Hepatocyte (in vitro differentiated cells): Measurements from ENCODE around the gene ALG14. TPM values are rescaled to one million over a fixed set of nuclear protein-coding genes. Genes with fewer than 3 reads are reported as not detected.
A peak's percentile ranks its signal among the peaks of the same experiment; 100 is the strongest.

Experiments used
- DNase-seq: peaks from one replicate; pipeline ENCODE4 v3.0.0-alpha.2; 2016; ENCODE audit warnings: low spot score
- H2AFZ ChIP-seq: fragments of 200-600 bp; sonication (generic); 2 replicates; pipeline ENCODE4 v1.6.0; 2016; ENCODE audit warnings: antibody characterized with exemption, mild to moderate bottlenecking
- H3K27ac ChIP-seq: fragments of 200-600 bp; sonication (generic); 2 replicates; pipeline ENCODE4 v1.5.1; 2016; ENCODE audit warnings: mild to moderate bottlenecking
- H3K27me3 ChIP-seq: fragments of 200-600 bp; sonication (generic); 2 replicates; pipeline ENCODE4 v1.6.1; 2016
- H3K36me3 ChIP-seq: fragments of 200-600 bp; sonication (generic); replicated peaks from 2 replicates; pipeline ENCODE4 v1.5.1; 2016; ENCODE audit warnings: low read depth; ENCODE audit not compliant: insufficient read depth
- H3K4me1 ChIP-seq: fragments of 200-600 bp; sonication (generic); 2 replicates; pipeline ENCODE4 v1.5.1; 2016; ENCODE audit warnings: mild to moderate bottlenecking, moderate library complexity; ENCODE audit not compliant: insufficient read depth
- H3K4me2 ChIP-seq: fragments of 200-600 bp; sonication (generic); 2 replicates; pipeline ENCODE4 v1.6.0; 2016
- H3K4me3 ChIP-seq: fragments of 200-600 bp; sonication (generic); 2 replicates; pipeline ENCODE4 v1.5.1; 2016; ENCODE audit warnings: mild to moderate bottlenecking
- H3K79me2 ChIP-seq: fragments of 200-600 bp; sonication (generic); 2 replicates; pipeline ENCODE4 v1.6.0; 2017; ENCODE audit warnings: mild to moderate bottlenecking
- H3K9me2 ChIP-seq: fragments of 200-600 bp; sonication (generic); replicated peaks from 2 replicates; pipeline ENCODE4 v1.6.0; 2017; ENCODE audit warnings: mild to moderate bottlenecking; ENCODE audit not compliant: insufficient read depth
- H3K9me3 ChIP-seq: fragments of 200-600 bp; sonication (generic); 2 replicates; pipeline ENCODE4 v1.5.1; 2016; ENCODE audit warnings: low read depth, mild to moderate bottlenecking
- H4K20me1 ChIP-seq: fragments of 200-600 bp; sonication (generic); 2 replicates; pipeline ENCODE4 v1.6.0; 2016; ENCODE audit warnings: mild to moderate bottlenecking; ENCODE audit not compliant: insufficient read depth, poor library complexity, severe bottlenecking
- CTCF ChIP-seq: fragments of 200-600 bp; sonication (generic); IDR thresholded peaks from 2 replicates; pipeline ENCODE4 v1.5.1; 2016; ENCODE audit warnings: antibody characterized with exemption, mild to moderate bottlenecking; ENCODE audit not compliant: poor library complexity
- EZH2 ChIP-seq: fragments of 200-600 bp; sonication (generic); IDR thresholded peaks from 2 replicates; pipeline ENCODE4 v1.6.1; 2016; ENCODE audit warnings: antibody characterized with exemption, mild to moderate bottlenecking, borderline replicate concordance
- EZH2phosphoT487 ChIP-seq: fragments of 200-600 bp; sonication (generic); IDR thresholded peaks from one replicate; pipeline ENCODE4 v1.6.1; 2018; ENCODE audit warnings: antibody characterized with exemption, mild to moderate bottlenecking, low read depth, moderate library complexity; ENCODE audit not compliant: unreplicated experiment, severe bottlenecking
- WGBS: methylation state at CpG from one replicate; pipeline ENCODE4 v1.1.6; 2016; ENCODE audit warnings: low lambda C conversion rate; ENCODE audit errors: missing lambda C conversion rate; 5-methylcytosine and 5-hydroxymethylcytosine counted together
- polyA plus RNA-seq: library from polyadenylated mRNA; unstranded; fragments of >200 nt; fragmentation: Nextera tagmentation; extraction: Ambion mirVana; gene quantifications from 2 replicates; pipeline ENCODE4 v1.2.1, GENCODE V29; 2016
- total RNA-seq: library from RNA; depleted of rRNA; stranded (reverse); fragments of >200 nt; gene quantifications from 2 replicates; pipeline ENCODE4 v1.2.3, GENCODE V29; 2014

ALG14 gene
- total and polyA plus RNA-seq, 2 experiments from 2014 or later: 2.5 to 22.5 TPM

DNA sequence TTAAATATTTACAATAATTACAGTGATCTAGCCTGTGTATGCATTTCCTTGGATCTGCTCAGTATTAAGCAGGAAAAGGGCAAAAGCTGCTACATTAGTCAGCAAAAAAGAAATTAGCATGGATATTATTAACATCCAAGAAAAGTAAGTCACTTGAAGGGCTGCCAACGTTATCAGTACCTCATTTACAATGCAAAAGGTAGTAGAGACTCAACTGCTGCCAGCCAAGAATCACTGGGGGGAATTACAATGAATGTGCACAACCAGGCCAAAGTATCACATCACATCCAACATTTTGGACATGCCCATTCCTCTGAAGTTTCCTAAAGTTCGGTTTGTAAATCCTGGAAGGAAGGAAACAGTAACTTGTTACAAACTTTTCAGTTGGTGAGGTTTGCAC, 147.7 kb downstream of the ALG14 start:
- Histone ChIP-seq H3K4me3 (peak overlapping the region; percentile 71), H3K79me2 (peaks cover 88% of the 10 kb centered on the region), H3K36me3 (no peaks in the 10 kb centered on the region), H3K4me1 (peaks cover 49% of the 10 kb centered on the region), H3K4me2 (peak overlapping the region; percentile 87), H3K27me3 (no peaks in the 10 kb centered on the region), H2AFZ (no peak overlapping the region), H4K20me1 (peaks cover 53% of the 10 kb centered on the region), H3K9me3 (no peaks in the 10 kb centered on the region), H3K9me2 (no peaks in the 10 kb centered on the region), H3K27ac (peak overlapping the region; percentile 100)
- TF ChIP-seq EZH2 (no peak), CTCF (no peak), EZH2phosphoT487 (no peak)
- DNase-seq: no peak
- WGBS: 0% methylated on average over 2 of the region's 2 CpGs

Other genes with a start within 250 kb of the ALG14 start
- gene CNN3, start 145.8 kb downstream of the ALG14 start, total RNA-seq: 255 and 256 TPM in 2 replicates
- gene CNN3, start 145.8 kb downstream of the ALG14 start, polyA plus RNA-seq: 416 and 420 TPM in 2 replicates
- 22.4 and 31.5 TPM in 2 replicates for gene TLCD4, start 44.4 kb upstream of the ALG14 start, total RNA-seq
- 9.7 and 12.2 TPM in 2 replicates for gene TLCD4, start 44.4 kb upstream of the ALG14 start, polyA plus RNA-seq
- gene RWDD3, start 161.3 kb upstream of the ALG14 start, total RNA-seq: 25.0 and 28.5 TPM in 2 replicates
- 18.9 and 23.0 TPM in 2 replicates for gene RWDD3, start 161.3 kb upstream of the ALG14 start, polyA plus RNA-seq